WERI-Rb-1 (cell line): Measurements from ENCODE around the gene C9orf152.
"Not testable (repeated sequence)": the region's sequence is repeated elsewhere in the genome, so short reads cannot be mapped to it uniquely, and the experiment has no call there.

Experiments
- DNase-seq: peaks from one replicate; pipeline ENCODE4 v3.0.0-alpha.2; 2020
- H3K27ac ChIP-seq: fragments of 250-450 bp; sonication (Bioruptor Pico); 2 replicates; pipeline ENCODE4 v1.5.1; 2020; ENCODE audit warnings: mild to moderate bottlenecking, moderate library complexity
- H3K27me3 ChIP-seq: fragments of 250-450 bp; sonication (Bioruptor Pico); 2 replicates; pipeline ENCODE4 v1.5.1; 2021; ENCODE audit warnings: mild to moderate bottlenecking, low read depth, moderate library complexity; ENCODE audit not compliant: insufficient read depth, severe bottlenecking
- H3K36me3 ChIP-seq: fragments of 250-450 bp; sonication (Bioruptor Pico); 2 replicates; pipeline ENCODE4 v1.5.1; 2020; ENCODE audit warnings: mild to moderate bottlenecking, moderate library complexity
- H3K4me3 ChIP-seq: 2 replicates; pipeline ENCODE4 v1.5.1; 2011; ENCODE audit warnings: low read depth, mild to moderate bottlenecking, control low read depth, low read length
- H3K9me3 ChIP-seq: fragments of 250-450 bp; sonication (Bioruptor Pico); 2 replicates; pipeline ENCODE4 v1.5.1; 2021; ENCODE audit warnings: mild to moderate bottlenecking, moderate library complexity; ENCODE audit not compliant: severe bottlenecking
- TF ChIP-seq, protein P1 (sequence below): IDR thresholded peaks from 2 replicates; pipeline ENCODE4 v1.5.1; 2011; ENCODE audit warnings: low read depth, mild to moderate bottlenecking, control low read depth, inconsistent platforms, low read length

The C9orf152 gene

DNA sequence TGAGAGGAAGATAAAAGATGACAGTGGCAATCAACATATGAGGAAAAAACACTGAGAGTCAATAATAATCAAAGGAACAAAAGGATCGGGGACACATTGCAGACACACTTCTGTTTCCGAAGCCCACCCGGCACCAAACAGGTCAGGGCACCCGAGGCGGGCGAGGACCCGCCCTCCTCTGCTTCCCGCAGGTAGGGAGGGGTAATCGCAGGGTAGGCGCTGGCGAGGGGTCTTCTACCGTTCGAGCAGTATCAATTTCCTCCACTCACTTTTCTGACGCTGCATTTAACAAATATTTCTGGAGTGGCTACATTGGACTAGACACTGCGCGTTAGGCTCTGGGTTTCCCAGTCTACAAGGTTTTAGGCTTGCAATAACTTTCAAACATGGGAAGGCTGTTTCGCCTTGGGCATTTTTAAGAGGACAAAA, 47.1 kb upstream of the C9orf152 start:
- H3K27me3 ChIP-seq: peaks cover 15% of the 10 kb centered on the region
- TF ChIP-seq, protein P1, sequence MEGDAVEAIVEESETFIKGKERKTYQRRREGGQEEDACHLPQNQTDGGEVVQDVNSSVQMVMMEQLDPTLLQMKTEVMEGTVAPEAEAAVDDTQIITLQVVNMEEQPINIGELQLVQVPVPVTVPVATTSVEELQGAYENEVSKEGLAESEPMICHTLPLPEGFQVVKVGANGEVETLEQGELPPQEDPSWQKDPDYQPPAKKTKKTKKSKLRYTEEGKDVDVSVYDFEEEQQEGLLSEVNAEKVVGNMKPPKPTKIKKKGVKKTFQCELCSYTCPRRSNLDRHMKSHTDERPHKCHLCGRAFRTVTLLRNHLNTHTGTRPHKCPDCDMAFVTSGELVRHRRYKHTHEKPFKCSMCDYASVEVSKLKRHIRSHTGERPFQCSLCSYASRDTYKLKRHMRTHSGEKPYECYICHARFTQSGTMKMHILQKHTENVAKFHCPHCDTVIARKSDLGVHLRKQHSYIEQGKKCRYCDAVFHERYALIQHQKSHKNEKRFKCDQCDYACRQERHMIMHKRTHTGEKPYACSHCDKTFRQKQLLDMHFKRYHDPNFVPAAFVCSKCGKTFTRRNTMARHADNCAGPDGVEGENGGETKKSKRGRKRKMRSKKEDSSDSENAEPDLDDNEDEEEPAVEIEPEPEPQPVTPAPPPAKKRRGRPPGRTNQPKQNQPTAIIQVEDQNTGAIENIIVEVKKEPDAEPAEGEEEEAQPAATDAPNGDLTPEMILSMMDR: no peak
- H3K9me3 ChIP-seq: peaks cover 9% of the 10 kb centered on the region
- DNase-seq: no peak
- no peak overlapping the region for H3K27ac ChIP-seq
- no peaks in the 10 kb centered on the region for H3K36me3 ChIP-seq
- no peak overlapping the region for H3K4me3 ChIP-seq

DNA sequence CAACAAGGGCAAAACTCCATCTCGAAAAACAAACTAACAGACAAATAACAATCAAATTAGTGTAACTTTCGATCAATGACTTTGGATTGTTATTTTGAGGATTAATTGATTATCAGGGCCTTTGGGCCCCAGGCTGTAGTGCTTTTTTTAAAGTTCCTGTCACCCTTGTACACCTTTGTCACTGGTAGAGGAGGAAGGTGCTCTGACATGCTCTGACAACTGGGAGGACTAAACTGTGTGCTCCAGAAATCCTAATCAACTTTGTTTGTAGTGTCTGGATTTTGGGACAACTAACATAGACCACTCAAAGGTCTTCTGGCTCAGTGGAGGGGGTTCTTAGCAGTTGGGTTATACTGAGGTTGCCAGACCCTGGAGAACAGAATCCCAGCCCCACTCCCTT, 46.5 kb upstream of the C9orf152 start:
- Histone ChIP-seq H3K9me3 (peaks cover 9% of the 10 kb centered on the region), H3K36me3 (no peaks in the 10 kb centered on the region), H3K4me3 (no peak overlapping the region), H3K27me3 (peaks cover 10% of the 10 kb centered on the region), H3K27ac (no peak overlapping the region)
- no peak for DNase-seq
- TF ChIP-seq, protein P1: no peak

DNA sequence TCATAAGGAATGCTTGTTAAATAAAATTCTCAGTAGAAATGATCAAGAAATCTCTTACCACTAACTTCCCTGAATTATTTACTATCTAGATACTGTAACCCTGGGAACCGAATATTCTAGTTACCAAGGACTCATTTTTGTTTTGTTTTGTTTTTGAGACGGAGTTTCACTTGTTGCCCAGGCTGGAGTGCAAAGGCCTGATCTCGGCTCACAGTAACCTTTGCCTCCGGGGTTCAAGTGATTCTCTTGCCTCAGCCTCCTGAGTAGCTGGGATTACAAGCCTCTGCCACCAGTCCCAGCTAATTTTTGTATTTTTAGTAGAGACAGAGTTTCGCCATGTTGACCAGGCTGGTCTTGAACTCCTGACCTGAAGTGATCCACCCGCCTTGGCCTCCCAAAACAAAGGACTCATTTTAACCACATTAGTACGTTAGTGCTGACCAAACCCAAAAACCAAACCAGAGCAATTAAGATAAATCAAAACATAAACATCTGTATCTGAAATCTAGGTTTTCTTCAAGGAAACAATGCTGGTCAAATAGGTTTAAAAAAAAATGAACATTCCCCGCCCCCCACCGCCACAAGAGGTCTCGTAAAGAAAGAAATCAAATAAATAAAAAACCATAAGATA, 44.7 kb upstream of the C9orf152 start:
- Histone ChIP-seq H3K27ac (no peak overlapping the region), H3K27me3 (peaks cover 8% of the 10 kb centered on the region), H3K36me3 (no peaks in the 10 kb centered on the region; the same call in 1 of the 2 replicates), H3K4me3 (no peak overlapping the region), H3K9me3 (peaks cover 9% of the 10 kb centered on the region)
- no peak for DNase-seq
- TF ChIP-seq, protein P1: no peak

DNA sequence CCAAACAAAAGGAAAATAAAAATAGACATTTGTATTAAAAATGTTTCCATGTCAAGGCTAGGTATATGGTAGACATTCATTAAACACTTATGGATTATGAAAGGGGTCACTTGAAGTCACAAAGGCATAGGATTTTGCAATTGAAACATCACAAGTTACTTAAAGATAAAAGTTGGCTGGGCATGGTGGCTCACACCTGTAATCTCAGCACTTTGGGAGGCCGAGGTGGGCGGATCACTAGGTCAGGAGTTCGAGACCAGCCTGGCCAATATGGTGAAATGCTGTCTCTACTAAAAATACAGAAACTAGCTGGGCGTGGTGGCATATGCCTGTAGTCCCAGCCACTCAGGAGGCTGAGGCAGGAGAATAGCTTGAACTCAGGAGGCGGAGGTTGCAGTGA, 43.8 kb upstream of the C9orf152 start:
- H3K27ac ChIP-seq, H3K4me3 ChIP-seq, H3K9me3 ChIP-seq, H3K36me3 ChIP-seq, H3K27me3 ChIP-seq, DNase-seq: not testable (repeated sequence)

GRCh38 chr9:110251212-110251611, 43.3 kb upstream of the C9orf152 start:
- H3K9me3 ChIP-seq: peaks cover 9% of the 10 kb centered on the region
- H3K36me3 ChIP-seq: no peaks in the 10 kb centered on the region; the same call in 1 of the 2 replicates
- H3K27ac ChIP-seq: no peak overlapping the region
- no peak for DNase-seq
- TF ChIP-seq, protein P1: no peak
- no peak overlapping the region for H3K4me3 ChIP-seq
- peaks cover 4% of the 10 kb centered on the region for H3K27me3 ChIP-seq

DNA sequence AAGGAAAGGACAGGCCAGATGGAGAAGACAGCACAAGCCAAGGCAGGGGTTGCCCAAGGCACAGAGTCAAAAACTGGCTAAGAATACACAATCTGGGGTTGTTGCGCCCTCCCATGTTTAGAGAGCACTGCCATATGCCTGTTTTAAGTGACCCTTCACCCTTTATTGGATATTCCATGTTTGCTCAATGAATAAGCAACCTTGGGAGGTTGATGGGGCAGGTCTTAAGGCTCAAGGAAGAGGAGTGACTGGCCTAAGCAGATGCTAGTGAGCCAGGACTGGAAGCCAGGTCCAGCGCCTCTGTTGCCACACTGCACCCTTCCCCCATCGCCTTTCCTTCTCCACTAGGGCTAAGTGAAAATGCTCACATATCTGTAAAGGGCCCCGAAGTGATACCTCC, 41.6 kb upstream of the C9orf152 start:
- H3K9me3 ChIP-seq: no peaks in the 10 kb centered on the region
- no peak for DNase-seq
- H3K27me3 ChIP-seq: peaks cover 4% of the 10 kb centered on the region
- H3K36me3 ChIP-seq: no peaks in the 10 kb centered on the region; the same call in none of the 2 replicates
- no peak overlapping the region for H3K27ac ChIP-seq
- TF ChIP-seq, protein P1: no peak
- H3K4me3 ChIP-seq: no peak overlapping the region
